ENCODE measurements around the gene PTPRD. TPM values are rescaled to one million over a fixed set of nuclear protein-coding genes. Genes with fewer than 3 reads are reported as not detected.

The PTPRD gene
- total and polyA plus RNA-seq, 2 of the 4 experiments (the other 2 are of a cell fraction): 0.07 to 0.18 TPM

DNA sequence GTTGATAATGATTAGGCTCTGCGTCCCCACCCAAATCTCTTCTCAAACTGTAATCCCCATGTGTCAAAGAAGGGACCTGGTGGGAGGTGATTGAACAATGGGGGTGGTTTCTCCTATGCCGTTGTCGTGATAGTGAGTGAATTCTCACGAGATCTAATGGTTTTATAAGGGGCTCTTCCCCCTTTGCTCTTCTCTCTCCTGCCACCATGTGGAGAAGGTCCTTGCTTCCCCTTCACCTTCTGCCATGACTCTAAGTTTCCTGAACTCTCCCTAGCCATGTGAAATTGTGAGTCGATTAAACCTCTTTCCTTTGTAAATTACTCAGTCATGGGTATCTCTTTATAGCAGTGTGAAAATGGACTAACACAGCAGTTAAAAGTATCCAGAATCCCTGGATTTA lies 2098.0 kb downstream of the PTPRD start:
- TF ChIP-seq RCOR1 (IDR thresholded peaks at IDR 0.05; ENCODE audit: insufficient replicate concordance, low read length): no peak
- TF ChIP-seq CHD1 (IDR thresholded peaks at IDR 0.05; ENCODE audit: low read depth, low read length): no peak
- no peak for TF ChIP-seq RFX5 (IDR thresholded peaks at IDR 0.05; ENCODE audit: low read depth, low read length)
- TF ChIP-seq, protein P1, sequence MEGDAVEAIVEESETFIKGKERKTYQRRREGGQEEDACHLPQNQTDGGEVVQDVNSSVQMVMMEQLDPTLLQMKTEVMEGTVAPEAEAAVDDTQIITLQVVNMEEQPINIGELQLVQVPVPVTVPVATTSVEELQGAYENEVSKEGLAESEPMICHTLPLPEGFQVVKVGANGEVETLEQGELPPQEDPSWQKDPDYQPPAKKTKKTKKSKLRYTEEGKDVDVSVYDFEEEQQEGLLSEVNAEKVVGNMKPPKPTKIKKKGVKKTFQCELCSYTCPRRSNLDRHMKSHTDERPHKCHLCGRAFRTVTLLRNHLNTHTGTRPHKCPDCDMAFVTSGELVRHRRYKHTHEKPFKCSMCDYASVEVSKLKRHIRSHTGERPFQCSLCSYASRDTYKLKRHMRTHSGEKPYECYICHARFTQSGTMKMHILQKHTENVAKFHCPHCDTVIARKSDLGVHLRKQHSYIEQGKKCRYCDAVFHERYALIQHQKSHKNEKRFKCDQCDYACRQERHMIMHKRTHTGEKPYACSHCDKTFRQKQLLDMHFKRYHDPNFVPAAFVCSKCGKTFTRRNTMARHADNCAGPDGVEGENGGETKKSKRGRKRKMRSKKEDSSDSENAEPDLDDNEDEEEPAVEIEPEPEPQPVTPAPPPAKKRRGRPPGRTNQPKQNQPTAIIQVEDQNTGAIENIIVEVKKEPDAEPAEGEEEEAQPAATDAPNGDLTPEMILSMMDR (conservative IDR thresholded peaks at IDR 0.05; ENCODE audit: low read depth, low read length): no peak
- TF ChIP-seq MAFK (IDR thresholded peaks at IDR 0.05; ENCODE audit: low read depth, low read length): no peak
- no peak for TF ChIP-seq CEBPB (IDR thresholded peaks at IDR 0.05; ENCODE audit: low read depth, low read length)
- no peak for TF ChIP-seq RAD21 (IDR thresholded peaks at IDR 0.05; ENCODE audit: low read length)
- TF ChIP-seq, protein P2, sequence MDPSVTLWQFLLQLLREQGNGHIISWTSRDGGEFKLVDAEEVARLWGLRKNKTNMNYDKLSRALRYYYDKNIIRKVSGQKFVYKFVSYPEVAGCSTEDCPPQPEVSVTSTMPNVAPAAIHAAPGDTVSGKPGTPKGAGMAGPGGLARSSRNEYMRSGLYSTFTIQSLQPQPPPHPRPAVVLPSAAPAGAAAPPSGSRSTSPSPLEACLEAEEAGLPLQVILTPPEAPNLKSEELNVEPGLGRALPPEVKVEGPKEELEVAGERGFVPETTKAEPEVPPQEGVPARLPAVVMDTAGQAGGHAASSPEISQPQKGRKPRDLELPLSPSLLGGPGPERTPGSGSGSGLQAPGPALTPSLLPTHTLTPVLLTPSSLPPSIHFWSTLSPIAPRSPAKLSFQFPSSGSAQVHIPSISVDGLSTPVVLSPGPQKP (IDR thresholded peaks at IDR 0.05; ENCODE audit: borderline replicate concordance, low read depth, low read length): no peak
- no peak for TF ChIP-seq NFE2L2 (IDR thresholded peaks at IDR 0.05; ENCODE audit: low read depth, low read length)
- TF ChIP-seq FOS (IDR thresholded peaks at IDR 0.05; ENCODE audit: low read depth, low read length): no peak
- no peak for TF ChIP-seq MAZ (IDR thresholded peaks at IDR 0.05; ENCODE audit: borderline replicate concordance, low read depth, low read length)
- H4K5ac ChIP-seq (ENCODE audit: low read depth, low read length): no peak overlapping the region
- no peak overlapping the region for H3K56ac ChIP-seq (ENCODE audit: extremely low read depth, insufficient read depth, low read length)
- no peak overlapping the region for H3K4me2 ChIP-seq (ENCODE audit: low read depth, low read length)
- dilution Hi-C loops (cut with HindIII; ENCODE audit: low sequenced_read_pairs, unreplicated experiment): no loop called here
- H4K8ac ChIP-seq (ENCODE audit: low read depth in 2 of 2, low read length in 2 of 2): no peak overlapping the region
- H2BK20ac ChIP-seq (ENCODE audit: low read depth, low read length): no peak overlapping the region
- no peak overlapping the region for H2BK5ac ChIP-seq (ENCODE audit: low read depth, low read length, poor library complexity, severe bottlenecking)
- no peaks in the 10 kb centered on the region for H3K9me3 ChIP-seq (ENCODE audit: control insufficient read depth, insufficient read depth, low read length)
- ChIA-PET CTCF (no interaction called here), POLR2A (ENCODE audit: unreplicated experiment) (no interaction called here)
- H3K4me3 ChIP-seq (ENCODE audit: insufficient read depth, low read depth, low read length): no peak overlapping the region
- H3K9me1 ChIP-seq (ENCODE audit: insufficient read depth, low read length): no peaks in the 10 kb centered on the region
- H3K4me1 ChIP-seq (ENCODE audit: control insufficient read depth, insufficient read depth, low read length): no peaks in the 10 kb centered on the region
- no peak overlapping the region for H2AK5ac ChIP-seq (ENCODE audit: low read depth, low read length)
- H2AFZ ChIP-seq (replicated peaks; ENCODE audit: low read length, poor library complexity): no peak overlapping the region
- intact Hi-C loops (cut with micrococcal nuclease): no loop called here
- no peak overlapping the region for H2BK15ac ChIP-seq (ENCODE audit: low read depth, low read length)
- no peak overlapping the region for H3K27ac ChIP-seq (ENCODE audit: insufficient read depth, low read length)
- no peaks in the 10 kb centered on the region for H3K79me1 ChIP-seq (ENCODE audit: low read depth in 1 of 2, low read length in 2 of 2)
- H3K18ac ChIP-seq (ENCODE audit: low read depth, low read length): no peak overlapping the region
- BruUV-seq (replicated peaks): no TSS peak
- H4K20me1 ChIP-seq (ENCODE audit: insufficient read depth, low read length): no peaks in the 10 kb centered on the region
- no peaks in the 10 kb centered on the region for H3K36me3 ChIP-seq (ENCODE audit: control insufficient read depth, insufficient read depth, low read length)
- H2AK9ac ChIP-seq (replicated peaks; ENCODE audit: low read depth, low read length, poor library complexity): no peak overlapping the region
- H3K4ac ChIP-seq (ENCODE audit: low read depth, low read length): no peak overlapping the region
- H2BK120ac ChIP-seq (ENCODE audit: low read depth, low read length): no peak overlapping the region
- no CpG with 5 or more reads among the region's 5 CpGs for WGBS, 2 experiments (ENCODE audit: extremely low coverage in 2 of 2, insufficient read length in 1 of 2)
- in situ Hi-C loops (cut with MboI; ENCODE audit: low sequenced_read_pairs): no loop called here
- H3K9ac ChIP-seq (ENCODE audit: low read depth, low read length): no peak overlapping the region
- no peak overlapping the region for H3K14ac ChIP-seq (replicated peaks; ENCODE audit: low read depth, low read length)
- no peaks in the 10 kb centered on the region for H3K27me3 ChIP-seq (ENCODE audit: control insufficient read depth, insufficient read depth, low read length)
- H3K23ac ChIP-seq (ENCODE audit: low read depth, low read length): no peak overlapping the region
- H4K91ac ChIP-seq (ENCODE audit: insufficient read depth, low read depth, low read length): no peak overlapping the region
- no peak for DNase-seq
- ATAC-seq (ENCODE audit: low read depth): no peak
